ENCODE measurements around the gene GPHN.

- no peak for TF ChIP-seq JUNB (IDR thresholded peaks at IDR 0.05)
- TF ChIP-seq, protein P1, sequence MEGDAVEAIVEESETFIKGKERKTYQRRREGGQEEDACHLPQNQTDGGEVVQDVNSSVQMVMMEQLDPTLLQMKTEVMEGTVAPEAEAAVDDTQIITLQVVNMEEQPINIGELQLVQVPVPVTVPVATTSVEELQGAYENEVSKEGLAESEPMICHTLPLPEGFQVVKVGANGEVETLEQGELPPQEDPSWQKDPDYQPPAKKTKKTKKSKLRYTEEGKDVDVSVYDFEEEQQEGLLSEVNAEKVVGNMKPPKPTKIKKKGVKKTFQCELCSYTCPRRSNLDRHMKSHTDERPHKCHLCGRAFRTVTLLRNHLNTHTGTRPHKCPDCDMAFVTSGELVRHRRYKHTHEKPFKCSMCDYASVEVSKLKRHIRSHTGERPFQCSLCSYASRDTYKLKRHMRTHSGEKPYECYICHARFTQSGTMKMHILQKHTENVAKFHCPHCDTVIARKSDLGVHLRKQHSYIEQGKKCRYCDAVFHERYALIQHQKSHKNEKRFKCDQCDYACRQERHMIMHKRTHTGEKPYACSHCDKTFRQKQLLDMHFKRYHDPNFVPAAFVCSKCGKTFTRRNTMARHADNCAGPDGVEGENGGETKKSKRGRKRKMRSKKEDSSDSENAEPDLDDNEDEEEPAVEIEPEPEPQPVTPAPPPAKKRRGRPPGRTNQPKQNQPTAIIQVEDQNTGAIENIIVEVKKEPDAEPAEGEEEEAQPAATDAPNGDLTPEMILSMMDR (IDR thresholded peaks at IDR 0.05 in 2 of 3, conservative IDR thresholded peaks at IDR 0.05 in 1 of 3; ENCODE audit: control insufficient read depth in 2 of 3, extremely low read depth in 1 of 3, insufficient read depth in 1 of 3, low read depth in 3 of 3, low read length in 3 of 3) = no peak
- no peak for TF ChIP-seq SP1 (IDR thresholded peaks at IDR 0.05; ENCODE audit: low read depth, low read length)
Measured at GRCh38 chr14:67031920-67032774, 524.2 kb downstream of the GPHN start.
